CD14-positive monocyte (primary cell): ENCODE data around the gene GPD1. TPM values are rescaled to one million over a fixed set of nuclear protein-coding genes. Genes with fewer than 3 reads are reported as not detected.
A peak's percentile ranks its signal among the peaks of the same experiment; 100 is the strongest.

Experiments used
- DNase-seq, 3 donors: peaks; one replicate each; pipeline ENCODE4 v3.0.0-alpha.2; 2011 to 2022
- H2AFZ ChIP-seq: 2 replicates; pipeline ENCODE4 v1.6.0; 2012; ENCODE audit warnings: mild to moderate bottlenecking, low read depth, low read length, inconsistent platforms; ENCODE audit not compliant: insufficient read depth, poor library complexity, severe bottlenecking
- H3K27ac ChIP-seq, 2 donors: 1 replicate in 1 of 2; 2 replicates in 1 of 2; pipeline ENCODE4 v1.5.1; 2012 to 2013; ENCODE audit warnings: low read length in 2 of 2, control low read depth in 1 of 2, inconsistent platforms in 1 of 2, low read depth in 1 of 2, mild to moderate bottlenecking in 1 of 2
- H3K27me3 ChIP-seq, 2 donors: one replicate each; pipeline versions ENCODE4 v1.6.0 to v1.6.1; 2011 to 2013; ENCODE audit warnings: low read length in 2 of 2; ENCODE audit not compliant: control insufficient read depth in 2 of 2, insufficient read depth in 2 of 2
- H3K36me3 ChIP-seq, 2 donors: replicated peaks in 1 of 2; 1 replicate in 1 of 2; 2 replicates in 1 of 2; pipeline versions ENCODE4 v1.5.1 to v1.6.1; 2012 to 2013; ENCODE audit warnings: low read length in 2 of 2, control low read depth in 1 of 2, inconsistent platforms in 1 of 2, mild to moderate bottlenecking in 1 of 2; ENCODE audit not compliant: insufficient read depth in 2 of 2, control insufficient read depth in 1 of 2
- H3K4me1 ChIP-seq, 2 donors: 1 replicate in 1 of 2; 2 replicates in 1 of 2; pipeline versions ENCODE4 v1.5.1 to v1.6.1; 2012 to 2013; ENCODE audit warnings: low read length in 2 of 2, control low read depth in 1 of 2, inconsistent platforms in 1 of 2, mild to moderate bottlenecking in 1 of 2, moderate library complexity in 1 of 2; ENCODE audit not compliant: insufficient read depth in 2 of 2, control insufficient read depth in 1 of 2
- H3K4me2 ChIP-seq: replicated peaks from 2 replicates; pipeline ENCODE3; 2012; ENCODE audit warnings: low read length, moderate library complexity, mild to moderate bottlenecking; ENCODE audit not compliant: poor library complexity, severe bottlenecking; ENCODE audit errors: extremely low read depth
- H3K4me3 ChIP-seq, 3 experiments: fragments of 200-600 bp in 1 of 3; sonication (generic) in 1 of 3; replicated peaks in 1 of 3; 1 replicate in 2 of 3; 2 replicates in 1 of 3; pipeline ENCODE4 v1.5.1; 2011 to 2013; ENCODE audit warnings: low read length in 3 of 3, mild to moderate bottlenecking in 3 of 3, control low read depth in 2 of 3, low read depth in 2 of 3, inconsistent platforms in 1 of 3, moderate library complexity in 1 of 3
- H3K79me2 ChIP-seq: 2 replicates; pipeline ENCODE4 v1.6.0; 2012; ENCODE audit warnings: mild to moderate bottlenecking, control low read depth, inconsistent platforms, low read length, moderate library complexity; ENCODE audit not compliant: insufficient read depth
- H3K9ac ChIP-seq: 2 replicates; pipeline ENCODE4 v1.6.0; 2017; ENCODE audit warnings: low read length, mild to moderate bottlenecking; ENCODE audit not compliant: insufficient read depth, poor library complexity, severe bottlenecking
- H3K9me3 ChIP-seq, 2 donors: replicated peaks in 1 of 2; 1 replicate in 1 of 2; 2 replicates in 1 of 2; pipeline versions ENCODE4 v1.5.1 to v1.6.1; 2012 to 2013; ENCODE audit warnings: low read length in 2 of 2, control low read depth in 1 of 2; ENCODE audit not compliant: control insufficient read depth in 1 of 2, insufficient read depth in 1 of 2
- H4K20me1 ChIP-seq: 2 replicates; pipeline ENCODE4 v1.6.0; 2012; ENCODE audit warnings: mild to moderate bottlenecking, low read length, control low read depth, moderate library complexity; ENCODE audit not compliant: insufficient read depth
- H3K27ac Mint-ChIP-seq, 7 donors: one replicate each; pipeline ENCODE4 v1.8.0; 2020; ENCODE audit warnings: mild to moderate bottlenecking in 7 of 7, mixed read lengths in 7 of 7, moderate library complexity in 6 of 7, inconsistent platforms in 2 of 7
- H3K27me3 Mint-ChIP-seq, 3 donors: one replicate each; pipeline ENCODE4 v1.8.0; 2021 to 2022; ENCODE audit warnings: low read depth in 3 of 3, mild to moderate bottlenecking in 3 of 3, mixed read lengths in 3 of 3, moderate library complexity in 3 of 3, inconsistent platforms in 1 of 3
- H3K36me3 Mint-ChIP-seq, 2 donors: one replicate each; pipeline ENCODE4 v1.8.0; 2020; ENCODE audit warnings: mixed read lengths in 2 of 2, inconsistent platforms in 1 of 2, mild to moderate bottlenecking in 1 of 2
- H3K4me1 Mint-ChIP-seq: one replicate; pipeline ENCODE4 v1.8.0; 2020; ENCODE audit warnings: mild to moderate bottlenecking, mixed read lengths
- H3K4me3 Mint-ChIP-seq, 2 donors: one replicate each; pipeline ENCODE4 v1.8.0; 2020; ENCODE audit warnings: mild to moderate bottlenecking in 2 of 2, mixed read lengths in 2 of 2, moderate library complexity in 1 of 2
- H3K9me3 Mint-ChIP-seq, 7 donors: one replicate each; pipeline ENCODE4 v1.8.0; 2020 to 2022; ENCODE audit warnings: mixed read lengths in 7 of 7, mild to moderate bottlenecking in 6 of 7, moderate library complexity in 6 of 7, inconsistent platforms in 2 of 7
- CTCF ChIP-seq: fragments of 200-600 bp; IDR thresholded peaks from one replicate; pipeline ENCODE4 v1.8.0; 2022; ENCODE audit warnings: antibody characterized with exemption, mild to moderate bottlenecking
- WGBS: methylation state at CpG from one replicate; pipeline ENCODE4 v1.1.5; 2013; ENCODE audit warnings: missing lambda C conversion rate; ENCODE audit not compliant: insufficient coverage; 5-methylcytosine and 5-hydroxymethylcytosine counted together
- intact Hi-C, 2 donors: fragments of 100-400 bp; cut with micrococcal nuclease; formaldehyde crosslinking; loops; one replicate each; pipeline versions ENCODE4 v1.15.0 to v1.15.1; 2023
- polyA plus RNA-seq, 3 donors: library from polyadenylated mRNA; depleted of rRNA in 1 of 3; unstranded in 2 of 3; stranded (reverse) in 1 of 3; fragments of 300-500 nt in 2 of 3; fragments of >200 nt in 1 of 3; fragmentation: Illumina TruSeq in 2 of 3; gene quantifications; 1 replicate in 2 of 3; 2 replicates in 1 of 3; pipeline ENCODE4 v1.2.3, GENCODE V29; 2012 to 2021

GPD1 gene
- polyA plus RNA-seq, 3 donors = 0.08 TPM; not detected in 2

GRCh38 chr12:50087995-50088394 is 15.8 kb upstream of the GPD1 start:
- DNase-seq = no peak
- peaks cover 0 to 2% (median 1%) of the 10 kb centered on the region in 3 donors for H3K27me3 Mint-ChIP-seq
- Histone ChIP-seq H3K9ac (no peak overlapping the region), H3K4me2 (no peak overlapping the region), H3K4me3 (no peak overlapping the region), H3K36me3 (peaks cover 41 to 60% of the 10 kb centered on the region in 2 donors), H3K79me2 (peaks cover 13% of the 10 kb centered on the region), H4K20me1 (no peaks in the 10 kb centered on the region), H3K9me3 (no peaks in the 10 kb centered on the region), H3K4me1 (peaks cover 11 to 14% of the 10 kb centered on the region in 2 donors), H3K27me3 (no peaks in the 10 kb centered on the region), H3K27ac (peak overlapping the region in 1 of 2 donors; percentile 14), H2AFZ (no peak overlapping the region)
- H3K4me1 Mint-ChIP-seq = peaks cover 21% of the 10 kb centered on the region
- peak overlapping the region in 5 of 7 donors; percentile 37 to 67 (median 54) for H3K27ac Mint-ChIP-seq
- no peak overlapping the region for H3K4me3 Mint-ChIP-seq
- peaks cover 54 to 58% of the 10 kb centered on the region in 2 donors for H3K36me3 Mint-ChIP-seq
- H3K9me3 Mint-ChIP-seq = no peaks in the 10 kb centered on the region
- no peak for TF ChIP-seq CTCF
- intact Hi-C loops = no loop called here
- WGBS = 80% methylated on average over 1 of the region's 3 CpGs

- Histone ChIP-seq H3K9me3 (no peaks in the 10 kb centered on the region), H2AFZ (peak overlapping the region; percentile 21), H3K4me2 (no peak overlapping the region), H3K4me1 (peaks cover 11 to 14% of the 10 kb centered on the region in 2 donors), H3K36me3 (peaks cover 46 to 68% of the 10 kb centered on the region in 2 donors), H3K27me3 (no peaks in the 10 kb centered on the region), H4K20me1 (no peaks in the 10 kb centered on the region), H3K27ac (peak overlapping the region in 1 of 2 donors; percentile 14), H3K9ac (no peak overlapping the region), H3K79me2 (peaks cover 13% of the 10 kb centered on the region), H3K4me3 (no peak overlapping the region)
- Mint-ChIP-seq H3K27ac (peak overlapping the region in 5 of 7 donors; percentile 1 to 63 (median 17)), H3K27me3 (peaks cover 0 to 2% (median 1%) of the 10 kb centered on the region in 3 donors), H3K4me1 (peaks cover 19% of the 10 kb centered on the region), H3K4me3 (no peak overlapping the region), H3K9me3 (no peaks in the 10 kb centered on the region), H3K36me3 (peaks cover 58 to 66% of the 10 kb centered on the region in 2 donors)
- intact Hi-C loops = no loop called here
- TF ChIP-seq CTCF = peak; percentile 91
- 36% methylated on average over 3 of the region's 3 CpGs for WGBS
- peak; percentile 24 to 63 (median 43) for DNase-seq
Measured at GRCh38 chr12:50088577-50089335, 15.1 kb upstream of the GPD1 start.
